SK-N-SH treated with all-trans-retinoic acid at 6 μM for 48 hours (cell line): ENCODE measurements around the gene UGT1A4.

Experiments used
- TOX ChIP-seq: fragments of 250-450 bp; sonication (Bioruptor Pico); IDR thresholded peaks from 2 replicates; pipeline ENCODE4 v1.8.0; 2021; ENCODE audit warnings: mild to moderate bottlenecking, moderate library complexity, borderline replicate concordance
- TF ChIP-seq, protein P1 (sequence below): fragments of 250-450 bp; sonication (Bioruptor Pico); IDR thresholded peaks from 2 replicates; pipeline ENCODE4 v1.5.1; 2021; ENCODE audit warnings: mild to moderate bottlenecking, moderate library complexity

DNA sequence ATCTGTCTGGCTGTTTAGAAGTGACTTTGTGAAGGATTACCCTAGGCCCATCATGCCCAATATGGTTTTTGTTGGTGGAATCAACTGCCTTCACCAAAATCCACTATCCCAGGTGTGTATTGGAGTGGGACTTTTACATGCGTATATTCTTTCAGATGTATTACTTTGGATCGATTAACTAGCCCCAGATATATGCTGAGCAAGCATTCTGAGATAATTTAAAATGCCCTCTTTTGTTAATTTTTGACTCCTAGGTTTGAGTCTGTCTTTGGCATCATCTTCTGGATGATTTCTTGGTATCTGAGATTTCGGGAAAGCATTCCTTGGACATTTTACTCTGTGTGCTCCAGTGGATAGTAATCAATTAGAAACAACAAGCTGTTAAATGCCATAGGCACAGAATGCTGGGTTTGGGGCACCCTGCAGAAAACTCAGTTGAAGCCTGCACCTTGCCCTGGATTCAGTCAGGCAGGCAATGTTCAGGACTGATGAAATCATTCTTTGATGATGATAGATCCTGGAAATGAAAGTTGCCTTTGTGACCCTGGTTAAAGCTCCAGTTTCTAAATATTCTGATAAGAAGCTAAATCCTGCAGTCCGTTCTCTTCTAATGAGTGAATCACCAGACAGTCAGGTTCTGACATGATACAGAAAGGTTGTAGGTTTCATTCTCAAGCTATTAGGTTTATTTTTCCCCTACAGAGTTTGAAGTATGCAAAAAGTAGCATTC, 42.7 kb downstream of the UGT1A4 start:
- TF ChIP-seq TOX, result no peak
- TF ChIP-seq, protein P1, sequence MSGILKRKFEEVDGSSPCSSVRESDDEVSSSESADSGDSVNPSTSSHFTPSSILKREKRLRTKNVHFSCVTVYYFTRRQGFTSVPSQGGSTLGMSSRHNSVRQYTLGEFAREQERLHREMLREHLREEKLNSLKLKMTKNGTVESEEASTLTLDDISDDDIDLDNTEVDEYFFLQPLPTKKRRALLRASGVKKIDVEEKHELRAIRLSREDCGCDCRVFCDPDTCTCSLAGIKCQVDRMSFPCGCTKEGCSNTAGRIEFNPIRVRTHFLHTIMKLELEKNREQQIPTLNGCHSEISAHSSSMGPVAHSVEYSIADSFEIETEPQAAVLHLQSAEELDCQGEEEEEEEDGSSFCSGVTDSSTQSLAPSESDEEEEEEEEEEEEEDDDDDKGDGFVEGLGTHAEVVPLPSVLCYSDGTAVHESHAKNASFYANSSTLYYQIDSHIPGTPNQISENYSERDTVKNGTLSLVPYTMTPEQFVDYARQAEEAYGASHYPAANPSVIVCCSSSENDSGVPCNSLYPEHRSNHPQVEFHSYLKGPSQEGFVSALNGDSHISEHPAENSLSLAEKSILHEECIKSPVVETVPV (CRISPR knock-in tag), result no peak
